B cell (primary cell): Measurements from ENCODE around the gene AGBL3. TPM values are rescaled to one million over a fixed set of nuclear protein-coding genes. Genes with fewer than 3 reads are reported as not detected.

ENCODE experiments used
- ATAC-seq: fragments of 200-7000 bp; cut with Tn5 transposase; one replicate; pipeline ENCODE4 v1.10.0; 2021; ENCODE audit warnings: low read depth, mild to moderate bottlenecking, moderate number of reproducible peaks, moderate library complexity
- CTCF ChIA-PET: fragments of 350-600 bp; sonication (Branson Sonifier 250); formaldehyde crosslinking; loops from one replicate; lab custom pipeline; 2021; ENCODE audit warnings: antibody characterized with exemption, inconsistent platforms; lab: Charles Lee
- POLR2A ChIA-PET: fragments of 350-600 bp; sonication (Branson Sonifier 250); formaldehyde crosslinking; loops from one replicate; lab custom pipeline; 2021; ENCODE audit warnings: antibody characterized with exemption; lab: Charles Lee
- DNase-seq: peaks from one replicate; pipeline ENCODE4 v3.0.0; 2013
- H2AFZ ChIP-seq: 2 replicates; pipeline ENCODE4 v1.6.1; 2012; ENCODE audit warnings: mild to moderate bottlenecking, low read depth, low read length; ENCODE audit not compliant: insufficient read depth, poor library complexity, severe bottlenecking
- H3K27ac ChIP-seq, 2 donors: 1 replicate in 1 of 2; 2 replicates in 1 of 2; pipeline ENCODE4 v1.5.1; 2012 to 2013; ENCODE audit warnings: low read length in 2 of 2, mild to moderate bottlenecking in 2 of 2, moderate library complexity in 1 of 2
- H3K27me3 ChIP-seq, 4 experiments: fragments of 200-600 bp in 1 of 4; sonication (generic) in 1 of 4; replicated peaks in 1 of 4; 1 replicate in 2 of 4; 2 replicates in 2 of 4; pipeline versions ENCODE4 v1.6.1 to v1.7.0; 2013 to 2016; ENCODE audit warnings: low read length in 3 of 4, mild to moderate bottlenecking in 2 of 4, mixed read lengths in 1 of 4, moderate library complexity in 1 of 4; ENCODE audit not compliant: insufficient read depth in 4 of 4, control insufficient read depth in 3 of 4; ENCODE audit errors: control extremely low read depth in 1 of 4
- H3K36me3 ChIP-seq, 2 experiments: replicated peaks in 1 of 2; 1 replicate in 1 of 2; 2 replicates in 1 of 2; pipeline versions ENCODE4 v1.6.1 to v1.7.1; 2013; ENCODE audit warnings: low read length in 1 of 2; ENCODE audit not compliant: insufficient read depth in 2 of 2, control insufficient read depth in 1 of 2; ENCODE audit errors: control extremely low read depth in 1 of 2, extremely low read depth in 1 of 2
- H3K4me1 ChIP-seq, 2 donors: fragments of 200-600 bp in 1 of 2; sonication (generic) in 1 of 2; 1 replicate in 1 of 2; 2 replicates in 1 of 2; pipeline versions ENCODE4 v1.5.1 to v1.6.1; 2013 to 2017; ENCODE audit warnings: low read length in 2 of 2; ENCODE audit not compliant: control insufficient read depth in 2 of 2, insufficient read depth in 2 of 2
- H3K4me2 ChIP-seq: replicated peaks from 2 replicates; pipeline ENCODE3; 2012; ENCODE audit warnings: mild to moderate bottlenecking, low read depth, low read length; ENCODE audit not compliant: poor library complexity, severe bottlenecking
- H3K4me3 ChIP-seq, 5 experiments: fragments of 200-600 bp in 1 of 5; sonication (generic) in 1 of 5; 1 replicate in 3 of 5; 2 replicates in 2 of 5; pipeline versions ENCODE4 v1.5.1 to v1.7.0; 2011 to 2016; ENCODE audit warnings: low read length in 4 of 5, mild to moderate bottlenecking in 4 of 5, low read depth in 2 of 5, control low read depth in 1 of 5, moderate library complexity in 1 of 5; ENCODE audit not compliant: insufficient read depth in 1 of 5; ENCODE audit errors: control extremely low read depth in 1 of 5, extremely low read depth in 1 of 5
- H3K79me2 ChIP-seq: fragments of 200-600 bp; sonication (generic); one replicate; pipeline ENCODE4 v1.6.0; 2016; ENCODE audit warnings: low read length; ENCODE audit not compliant: control insufficient read depth, insufficient read depth
- H3K9ac ChIP-seq: fragments of 200-600 bp; sonication (generic); 2 replicates; pipeline ENCODE4 v1.6.1; 2017; ENCODE audit warnings: mild to moderate bottlenecking, low read length, moderate library complexity
- H3K9me3 ChIP-seq, 3 donors: one replicate each; pipeline versions ENCODE4 v1.6.1 to v1.7.1; 2013; ENCODE audit warnings: low read length in 2 of 3; ENCODE audit not compliant: control insufficient read depth in 2 of 3, insufficient read depth in 1 of 3; ENCODE audit errors: control extremely low read depth in 1 of 3
- H4K20me1 ChIP-seq: 2 replicates; pipeline ENCODE4 v1.6.0; 2012; ENCODE audit warnings: mild to moderate bottlenecking, low read length; ENCODE audit not compliant: insufficient read depth, control insufficient read depth, poor library complexity, severe bottlenecking
- H3K27ac Mint-ChIP-seq: one replicate; pipeline ENCODE4 v1.8.0; 2021; ENCODE audit warnings: mixed read lengths
- H3K27me3 Mint-ChIP-seq: one replicate; pipeline ENCODE4 v1.8.0; 2021; ENCODE audit warnings: mixed read lengths
- H3K4me1 Mint-ChIP-seq: one replicate; pipeline ENCODE4 v1.8.0; 2021; ENCODE audit warnings: mixed read lengths
- H3K4me3 Mint-ChIP-seq: one replicate; pipeline ENCODE4 v1.8.0; 2021; ENCODE audit warnings: mixed read lengths
- H3K9me3 Mint-ChIP-seq: one replicate; pipeline ENCODE4 v1.8.0; 2022; ENCODE audit warnings: mixed read lengths; ENCODE audit not compliant: insufficient read depth
- CTCF ChIP-seq: fragments of 200-600 bp; IDR thresholded peaks from one replicate; pipeline ENCODE4 v1.8.0; 2022; ENCODE audit warnings: antibody characterized with exemption, mild to moderate bottlenecking
- EZH2 ChIP-seq: IDR thresholded peaks from 2 replicates; pipeline ENCODE4 v1.6.1; 2012; ENCODE audit warnings: borderline replicate concordance, low read depth, mild to moderate bottlenecking, moderate library complexity, low read length; ENCODE audit not compliant: insufficient read depth, poor library complexity, severe bottlenecking
- WGBS: methylation state at CpG from one replicate; pipeline ENCODE4 v1.1.5; 2013; ENCODE audit warnings: missing lambda C conversion rate; ENCODE audit not compliant: insufficient coverage; 5-methylcytosine and 5-hydroxymethylcytosine counted together
- intact Hi-C: fragments of 100-400 bp; cut with micrococcal nuclease; formaldehyde crosslinking; loops from one replicate; pipeline ENCODE4 v1.10.0; 2022
- polyA plus RNA-seq: library from polyadenylated mRNA; depleted of rRNA; stranded (reverse); fragments of >200 nt; gene quantifications from 2 replicates; pipeline ENCODE4 v1.2.3, GENCODE V29; 2012
- total RNA-seq, 2 donors: library from RNA; stranded (reverse); fragments of 120-200 nt in 1 of 2; gene quantifications; 1 replicate in 1 of 2; 2 replicates in 1 of 2; pipeline versions ENCODE4 v1.2.3 to v1.2.4, GENCODE V29; 2013 to 2022

Gene AGBL3
- total and polyA plus RNA-seq, 2 donors (not counting 1 experiment from before 2014, with no cell fraction given): 0.51 to 10.9 TPM

GRCh38 chr7:135160098-135160857, 174.0 kb downstream of the AGBL3 start:
- H3K27ac ChIP-seq: peak overlapping the region in 1 of 2 donors; percentile 59
- Mint-ChIP-seq H3K27me3 (no peaks in the 10 kb centered on the region), H3K4me1 (peaks cover 50% of the 10 kb centered on the region), H3K27ac (peak overlapping the region; percentile 92), H3K4me3 (peak overlapping the region; percentile 78), H3K9me3 (peaks cover 5% of the 10 kb centered on the region)
- H3K4me3 ChIP-seq: no peak overlapping the region
- TF ChIP-seq CTCF (no peak), EZH2 (no peak)
- H3K4me1 ChIP-seq: peaks cover 26 to 32% of the 10 kb centered on the region in 2 donors
- H3K9ac ChIP-seq: no peak overlapping the region
- peak overlapping the region; percentile 52 for H3K4me2 ChIP-seq
- H3K79me2 ChIP-seq: peaks cover 66% of the 10 kb centered on the region
- POLR2A ChIA-PET: interaction anchor here (0.5 to 2.9 kb wide), 5 partner anchors 9 to 266 kb away, joined by 4 to 22 read pairs (median 7); partner anchors contain the start of genes AGBL3, CYREN and TMEM140
- H3K27me3 ChIP-seq: no peaks in the 10 kb centered on the region
- CTCF ChIA-PET: interaction anchor here (0.9 to 4.9 kb wide), 8 partner anchors 10 to 527 kb away, joined by 3 to 47 read pairs (median 4); partner anchors contain the start of genes AGBL3, CYREN and TMEM140
- no peak overlapping the region for H2AFZ ChIP-seq
- H4K20me1 ChIP-seq: peaks cover 27% of the 10 kb centered on the region
- H3K36me3 ChIP-seq: peaks cover 0 to 32% of the 10 kb centered on the region in 2 experiments
- no peak for DNase-seq
- 72% methylated on average over 2 of the region's 5 CpGs for WGBS
- intact Hi-C loops: no loop called here
- peaks cover 1 to 16% (median 14%) of the 10 kb centered on the region in 3 donors for H3K9me3 ChIP-seq
- ATAC-seq: peak; percentile 25
